PC-9 (cell line): ENCODE measurements around the gene VAC14. TPM values are rescaled to one million over a fixed set of nuclear protein-coding genes. Genes with fewer than 3 reads are reported as not detected.
"Not testable (repeated sequence)": the region's sequence is repeated elsewhere in the genome, so short reads cannot be mapped to it uniquely, and the experiment has no call there.

ENCODE experiments used
- Bru-seq: library from RNA; stranded (reverse); fragments of 400-500 nt; gene quantifications from one replicate; lab custom pipeline; 2021; lab: Mats Ljungman, UMichigan
- BruChase-seq, 2 experiments: library from RNA; stranded (reverse); fragments of 400-500 nt; gene quantifications; one replicate each; lab custom pipeline; 2021; lab: Mats Ljungman, UMichigan
- BruUV-seq: library from RNA; stranded (reverse); fragments of 400-500 nt; replicated peaks from 2 replicates; lab custom pipeline; 2021; lab: Mats Ljungman, UMichigan
- CTCF ChIA-PET: fragments of 300-600 bp; sonication (Branson Sonifier 250); formaldehyde crosslinking; loops from one replicate; lab custom pipeline; 2022; ENCODE audit warnings: antibody characterized with exemption; lab: Charles Lee
- POLR2A ChIA-PET: fragments of 300-600 bp; sonication (Branson Sonifier 250); formaldehyde crosslinking; loops from one replicate; lab custom pipeline; 2022; ENCODE audit warnings: antibody characterized with exemption; ENCODE audit not compliant: unreplicated experiment; lab: Charles Lee
- DNase-seq, 2 experiments: peaks; one replicate each; pipeline versions ENCODE4 v3.0.0 to v3.0.0-alpha.2; 2015 to 2022; ENCODE audit warnings: mixed read lengths in 1 of 2
- H2AFZ ChIP-seq: fragments of 200-600 bp; sonication (generic); 2 replicates; pipeline ENCODE4 v1.8.1; 2017; ENCODE audit warnings: antibody characterized with exemption
- H3F3A ChIP-seq: fragments of 200-600 bp; sonication (generic); 2 replicates; pipeline ENCODE4 v1.8.1; 2017; ENCODE audit warnings: antibody characterized with exemption, mild to moderate bottlenecking, low read depth; ENCODE audit not compliant: insufficient read depth
- H3K27ac ChIP-seq: fragments of 200-600 bp; sonication (generic); 2 replicates; pipeline ENCODE4 v1.6.1; 2016; ENCODE audit warnings: mixed run types
- H3K27me3 ChIP-seq: fragments of 200-600 bp; sonication (generic); 2 replicates; pipeline ENCODE4 v1.6.1; 2016; ENCODE audit warnings: low read depth, mixed run types; ENCODE audit not compliant: insufficient read depth
- H3K36me3 ChIP-seq: fragments of 200-600 bp; sonication (generic); 2 replicates; pipeline ENCODE4 v1.6.1; 2016; ENCODE audit warnings: low read depth, mixed run types
- H3K4me1 ChIP-seq: fragments of 200-600 bp; sonication (generic); replicated peaks from 2 replicates; pipeline ENCODE4 v1.6.1; 2016; ENCODE audit warnings: mixed run types; ENCODE audit not compliant: insufficient read depth
- H3K4me2 ChIP-seq: fragments of 200-600 bp; sonication (generic); 2 replicates; pipeline ENCODE4 v1.6.1; 2017; ENCODE audit warnings: mixed run types
- H3K4me3 ChIP-seq: fragments of 200-600 bp; sonication (generic); 2 replicates; pipeline ENCODE4 v1.6.1; 2016; ENCODE audit warnings: mixed run types
- H3K79me2 ChIP-seq: fragments of 200-600 bp; sonication (generic); 2 replicates; pipeline ENCODE4 v1.6.1; 2017; ENCODE audit warnings: low read depth, mixed run types
- H3K9me2 ChIP-seq: fragments of 200-600 bp; sonication (generic); 2 replicates; pipeline ENCODE4 v1.8.1; 2017; ENCODE audit warnings: mild to moderate bottlenecking; ENCODE audit not compliant: insufficient read depth
- H3K9me3 ChIP-seq: fragments of 200-600 bp; sonication (generic); 2 replicates; pipeline ENCODE4 v1.8.1; 2016; ENCODE audit warnings: low read depth; ENCODE audit not compliant: insufficient read depth
- H4K20me1 ChIP-seq: fragments of 200-600 bp; sonication (generic); 2 replicates; pipeline ENCODE4 v1.8.1; 2017; ENCODE audit not compliant: insufficient read depth
- EZH2 ChIP-seq: fragments of 200-600 bp; sonication (generic); IDR thresholded peaks from 2 replicates; pipeline ENCODE4 v1.8.0; 2017; ENCODE audit warnings: antibody characterized with exemption, low read depth
- intact Hi-C: fragments of 100-400 bp; cut with micrococcal nuclease; formaldehyde crosslinking; loops from one replicate; pipeline ENCODE4 v1.10.0; 2022; ENCODE audit not compliant: unreplicated experiment
- long read RNA-seq: library from polyadenylated mRNA; stranded (forward); transcript quantifications from one replicate; pipeline ENCODE4 v2.0.0, GENCODE V29; 2022
- total RNA-seq: library from RNA; stranded (reverse); gene quantifications from 2 replicates; pipeline ENCODE4 v1.2.3, GENCODE V29; 2021
- TF ChIP-seq, protein P1 (sequence below): fragments of 200-600 bp; sonication (generic); conservative IDR thresholded peaks from 2 replicates; pipeline ENCODE4 v1.6.1; 2017; ENCODE audit warnings: mixed run types, antibody characterized with exemption, mild to moderate bottlenecking, moderate library complexity

VAC14 gene
- total RNA-seq (44.5 and 46.8 TPM in 2 replicates), Bru-seq, nascent RNA (percentile 65 among the genes with signal in this experiment), BruChase-seq, experiment 1, labeled RNA remaining after a 2-hour chase (percentile 61 among the genes with signal in this experiment), BruChase-seq, experiment 2, labeled RNA remaining after a 6-hour chase (percentile 62 among the genes with signal in this experiment)
- long read RNA-seq, transcript VAC14-212 (1 exons, 3,609 nt): minor isoform, 5 of 108 reads
- long read RNA-seq, transcript VAC14-201 (19 exons, 3,099 nt): major isoform, 86 of 108 reads
- long read RNA-seq, partial matches to known transcripts: 8 of 108 reads
- long read RNA-seq, other reads (novel, unspliced or antisense): 8 of 108 reads

- Histone ChIP-seq H3K4me2 (peak within 1 kb of the TSS; percentile 97), H3K9me3 (no peaks in the 10 kb centered on the region), H2AFZ (peak within 1 kb of the TSS; percentile 78), H3F3A (peaks cover 5% of the 10 kb centered on the region; the same call in 1 of the 2 replicates), H3K27me3 (no peaks in the 10 kb centered on the region), H3K79me2 (peaks cover 45% of the 10 kb centered on the region), H3K36me3 (peaks cover 10% of the 10 kb centered on the region; the same call in 1 of the 2 replicates), H3K4me3 (peak within 1 kb of the TSS; percentile 71), H4K20me1 (no peaks in the 10 kb centered on the region), H3K27ac (peak within 1 kb of the TSS; percentile 16; the same call in 1 of the 2 replicates), H3K4me1 (peaks cover 5% of the 10 kb centered on the region; the same call in 1 of the 2 replicates), H3K9me2 (no peaks in the 10 kb centered on the region)
- TF ChIP-seq EZH2: no peak
- TF ChIP-seq, protein P1, sequence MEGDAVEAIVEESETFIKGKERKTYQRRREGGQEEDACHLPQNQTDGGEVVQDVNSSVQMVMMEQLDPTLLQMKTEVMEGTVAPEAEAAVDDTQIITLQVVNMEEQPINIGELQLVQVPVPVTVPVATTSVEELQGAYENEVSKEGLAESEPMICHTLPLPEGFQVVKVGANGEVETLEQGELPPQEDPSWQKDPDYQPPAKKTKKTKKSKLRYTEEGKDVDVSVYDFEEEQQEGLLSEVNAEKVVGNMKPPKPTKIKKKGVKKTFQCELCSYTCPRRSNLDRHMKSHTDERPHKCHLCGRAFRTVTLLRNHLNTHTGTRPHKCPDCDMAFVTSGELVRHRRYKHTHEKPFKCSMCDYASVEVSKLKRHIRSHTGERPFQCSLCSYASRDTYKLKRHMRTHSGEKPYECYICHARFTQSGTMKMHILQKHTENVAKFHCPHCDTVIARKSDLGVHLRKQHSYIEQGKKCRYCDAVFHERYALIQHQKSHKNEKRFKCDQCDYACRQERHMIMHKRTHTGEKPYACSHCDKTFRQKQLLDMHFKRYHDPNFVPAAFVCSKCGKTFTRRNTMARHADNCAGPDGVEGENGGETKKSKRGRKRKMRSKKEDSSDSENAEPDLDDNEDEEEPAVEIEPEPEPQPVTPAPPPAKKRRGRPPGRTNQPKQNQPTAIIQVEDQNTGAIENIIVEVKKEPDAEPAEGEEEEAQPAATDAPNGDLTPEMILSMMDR: no peak
- ChIA-PET POLR2A (interaction anchor here (0.5 to 0.6 kb wide), 3 partner anchors 28 to 581 kb away, joined by 3 to 18 read pairs (median 3); no protein-coding TSS in a partner anchor), CTCF (no interaction called here)
- intact Hi-C loops: no loop called here
- BruUV-seq: no TSS peak
- peak; percentile 84 to 97 for DNase-seq
These were observed at the start of gene VAC14 for GRCh38 chr16:70800781-70801480. Gene VAC14, minus strand, starts transcription at chr16:70801158. Its CDS starts 258 bp downstream, at chr16:70800900.

DNA sequence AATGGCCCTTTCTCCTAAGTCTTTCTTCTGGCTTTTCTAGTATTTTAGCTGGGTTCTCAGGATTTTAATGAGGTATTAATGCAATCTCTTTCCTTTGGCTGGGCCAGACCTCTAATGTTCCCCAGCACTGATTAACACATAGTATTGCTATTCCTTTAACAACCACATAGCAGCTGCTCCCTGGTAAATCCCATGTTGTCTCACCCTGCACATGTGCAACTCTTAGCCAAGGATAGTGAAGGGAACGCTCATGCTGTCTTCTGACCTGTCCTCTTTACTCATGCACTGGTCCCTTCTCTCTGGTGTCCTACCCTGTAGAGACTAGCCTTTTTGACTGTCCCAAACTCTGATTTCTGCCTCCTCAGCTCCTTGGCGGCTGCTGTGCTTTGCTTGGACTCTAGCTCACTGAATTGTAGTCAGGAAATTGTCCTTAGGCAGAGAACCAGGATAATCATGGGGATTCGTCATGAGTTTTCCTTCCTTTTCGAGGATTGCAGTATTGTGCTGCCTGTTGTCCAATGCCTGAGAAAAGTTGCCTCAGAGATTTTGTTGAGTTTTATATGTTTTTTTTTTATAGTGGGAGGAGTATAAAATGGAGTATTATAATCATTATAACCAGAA, 22.6 kb upstream of the VAC14 start:
- intact Hi-C loops, H3K4me1 ChIP-seq, H3K4me3 ChIP-seq, H3K27me3 ChIP-seq, H3K9me3 ChIP-seq, H3F3A ChIP-seq, H3K36me3 ChIP-seq, H3K9me2 ChIP-seq, POLR2A ChIA-PET, CTCF ChIA-PET, DNase-seq, H2AFZ ChIP-seq, H3K4me2 ChIP-seq, H4K20me1 ChIP-seq, H3K79me2 ChIP-seq, BruUV-seq: not testable (repeated sequence)
- peak overlapping the region; percentile 49; the same call in 1 of the 2 replicates for H3K27ac ChIP-seq

DNA sequence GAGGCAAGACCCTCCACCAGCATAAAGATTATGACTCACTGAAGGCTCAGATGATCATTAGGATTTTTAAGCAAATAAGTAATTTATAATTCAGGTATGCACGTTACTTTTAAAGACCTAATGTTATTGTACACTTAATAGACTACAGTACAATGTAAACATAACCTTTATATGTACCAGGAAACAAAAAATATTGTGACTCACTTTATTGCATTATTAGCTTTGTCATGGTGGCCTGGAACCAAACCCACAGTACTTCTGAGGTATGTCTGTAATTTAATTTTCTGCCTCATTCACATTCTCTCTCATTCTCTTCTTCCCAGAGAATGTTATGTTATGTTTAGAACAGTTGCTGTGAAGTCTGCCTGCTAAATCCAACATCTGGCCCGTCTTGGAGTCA, 21.8 kb upstream of the VAC14 start:
- intact Hi-C loops, H3K9me3 ChIP-seq, DNase-seq, H3K9me2 ChIP-seq, POLR2A ChIA-PET, H3K4me1 ChIP-seq, H3K36me3 ChIP-seq, H3K79me2 ChIP-seq, H3K27me3 ChIP-seq, BruUV-seq, H2AFZ ChIP-seq, H3K4me3 ChIP-seq, H3F3A ChIP-seq, CTCF ChIA-PET, H4K20me1 ChIP-seq: not testable (repeated sequence)
- H3K4me2 ChIP-seq: peak overlapping the region; percentile 32
- peak overlapping the region; percentile 45; the same call in 1 of the 2 replicates for H3K27ac ChIP-seq

DNA sequence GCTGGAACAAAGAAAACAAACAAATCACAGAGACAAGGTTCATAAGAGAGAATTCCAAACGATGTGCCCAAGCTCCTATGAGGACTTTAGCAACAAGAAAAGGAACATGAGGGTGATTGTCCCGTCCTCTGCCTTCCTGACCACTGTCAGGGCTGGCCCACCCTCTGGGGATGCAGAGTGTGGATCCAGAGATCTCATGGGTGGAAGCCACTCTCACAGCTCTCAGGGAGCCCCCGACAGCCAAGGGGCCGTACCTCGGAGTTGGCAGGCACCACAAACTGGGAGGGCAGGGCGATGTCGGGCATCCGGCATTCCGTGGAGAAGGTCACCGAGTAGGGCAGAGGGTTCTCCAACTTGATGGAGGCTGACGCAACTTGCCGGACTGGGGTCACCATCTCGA, 17.1 kb upstream of the VAC14 start:
- POLR2A ChIA-PET, H3K4me2 ChIP-seq, H3K9me3 ChIP-seq, H3K27ac ChIP-seq, H3K79me2 ChIP-seq, H3K36me3 ChIP-seq, BruUV-seq, H3K27me3 ChIP-seq, H4K20me1 ChIP-seq, H3K9me2 ChIP-seq, intact Hi-C loops, H3F3A ChIP-seq, H3K4me3 ChIP-seq, H3K4me1 ChIP-seq, DNase-seq, CTCF ChIA-PET, H2AFZ ChIP-seq: not testable (repeated sequence)
